ENCODE measurements around the gene RAP1GAP.

- TF ChIP-seq CTCF (IDR thresholded peaks at IDR 0.05) (no peak), POLR2A (IDR thresholded peaks at IDR 0.05) (no peak)
Observed at GRCh38 chr1:21624571-21625389, 44.4 kb downstream of the RAP1GAP start.
